Activated naive CD4-positive, alpha-beta T cell treated with anti-CD3 and anti-CD28 coated beads for 36 hours (primary cell): ENCODE data around the gene CRACR2A. TPM values are rescaled to one million over a fixed set of nuclear protein-coding genes. Genes with fewer than 3 reads are reported as not detected.

ENCODE experiments used
- CTCF ChIA-PET: fragments of 350-600 bp; sonication (Branson Sonifier 250); formaldehyde crosslinking; loops from one replicate; lab custom pipeline; 2021; ENCODE audit warnings: antibody characterized with exemption; lab: Charles Lee
- DNase-seq: peaks from one replicate; pipeline ENCODE4 v3.0.0-alpha.2; 2020
- H3K27ac Mint-ChIP-seq: one replicate; pipeline ENCODE4 v1.8.0; 2021; ENCODE audit warnings: mild to moderate bottlenecking, mixed read lengths
- H3K27me3 Mint-ChIP-seq: one replicate; pipeline ENCODE4 v1.8.0; 2021; ENCODE audit warnings: low read depth, mixed read lengths
- H3K36me3 Mint-ChIP-seq: one replicate; pipeline ENCODE4 v1.8.0; 2021; ENCODE audit warnings: low read depth, mixed read lengths
- H3K4me1 Mint-ChIP-seq: one replicate; pipeline ENCODE4 v1.8.0; 2021; ENCODE audit warnings: low read depth, mixed read lengths
- H3K4me3 Mint-ChIP-seq: one replicate; pipeline ENCODE4 v1.8.0; 2021; ENCODE audit warnings: mild to moderate bottlenecking, moderate library complexity, mixed read lengths
- H3K9me3 Mint-ChIP-seq: one replicate; pipeline ENCODE4 v1.8.0; 2021; ENCODE audit warnings: mixed read lengths
- intact Hi-C: fragments of 100-400 bp; cut with micrococcal nuclease; formaldehyde crosslinking; loops from one replicate; pipeline ENCODE4 v1.15.1; 2023
- total RNA-seq, 2 experiments: library from RNA; stranded (reverse); gene quantifications; one replicate each; pipeline ENCODE4 v1.2.3, GENCODE V29; 2021

CRACR2A gene
- total RNA-seq, 2 experiments from 2014 or later: 19.0 to 20.7 TPM

- peaks cover 10% of the 10 kb centered on the region for H3K4me1 Mint-ChIP-seq
- no peaks in the 10 kb centered on the region for H3K9me3 Mint-ChIP-seq
- intact Hi-C loops: no loop called here
- no peak for DNase-seq
- H3K27ac Mint-ChIP-seq: no peak overlapping the region
- CTCF ChIA-PET: no interaction called here
- H3K36me3 Mint-ChIP-seq: peaks cover 26% of the 10 kb centered on the region
- H3K27me3 Mint-ChIP-seq: no peaks in the 10 kb centered on the region
- no peak overlapping the region for H3K4me3 Mint-ChIP-seq
Observed at GRCh38 chr12:3715999-3716398, 36.9 kb downstream of the CRACR2A start.

GRCh38 chr12:3713947-3714346 is 39.0 kb downstream of the CRACR2A start:
- no peak for DNase-seq
- intact Hi-C loops: no loop called here
- Mint-ChIP-seq H3K4me1 (peaks cover 10% of the 10 kb centered on the region), H3K27me3 (no peaks in the 10 kb centered on the region), H3K9me3 (no peaks in the 10 kb centered on the region), H3K4me3 (no peak overlapping the region), H3K36me3 (peaks cover 22% of the 10 kb centered on the region), H3K27ac (no peak overlapping the region)
- CTCF ChIA-PET: no interaction called here

GRCh38 chr12:3713483-3713882 is 39.4 kb downstream of the CRACR2A start:
- Mint-ChIP-seq H3K36me3 (peaks cover 18% of the 10 kb centered on the region), H3K4me1 (peaks cover 10% of the 10 kb centered on the region), H3K4me3 (no peak overlapping the region), H3K27ac (no peak overlapping the region), H3K9me3 (no peaks in the 10 kb centered on the region), H3K27me3 (no peaks in the 10 kb centered on the region)
- no peak for DNase-seq
- CTCF ChIA-PET: no interaction called here
- intact Hi-C loops: no loop called here

GRCh38 chr12:3712209-3712992 is 40.5 kb downstream of the CRACR2A start:
- Mint-ChIP-seq H3K4me1 (peaks cover 10% of the 10 kb centered on the region), H3K27ac (no peak overlapping the region), H3K36me3 (peaks cover 17% of the 10 kb centered on the region), H3K9me3 (no peaks in the 10 kb centered on the region), H3K27me3 (no peaks in the 10 kb centered on the region), H3K4me3 (no peak overlapping the region)
- intact Hi-C loops: no loop called here
- peak; percentile 18 for DNase-seq
- CTCF ChIA-PET: no interaction called here

GRCh38 chr12:3705354-3705675 is 47.6 kb downstream of the CRACR2A start:
- CTCF ChIA-PET: interaction anchor here (0.9 kb wide), 1 partner anchor 25 kb away, joined by 3 read pairs; no protein-coding TSS in a partner anchor

GRCh38 chr12:3704512-3705353 is 48.2 kb downstream of the CRACR2A start:
- Mint-ChIP-seq H3K4me3 (no peak overlapping the region), H3K27me3 (no peaks in the 10 kb centered on the region), H3K9me3 (peaks cover 11% of the 10 kb centered on the region), H3K27ac (no peak overlapping the region), H3K4me1 (no peaks in the 10 kb centered on the region), H3K36me3 (peaks cover 27% of the 10 kb centered on the region)
- intact Hi-C loops: no loop called here
- no peak for DNase-seq
- CTCF ChIA-PET: interaction anchor here (0.9 kb wide), 1 partner anchor 26 kb away, joined by 3 read pairs; no protein-coding TSS in a partner anchor

More at GRCh38 chr12:3705354-3705675, 47.6 kb downstream of the CRACR2A start:
- no peaks in the 10 kb centered on the region for H3K4me1 Mint-ChIP-seq
- H3K9me3 Mint-ChIP-seq: peaks cover 11% of the 10 kb centered on the region
- H3K27ac Mint-ChIP-seq: no peak overlapping the region
- peaks cover 30% of the 10 kb centered on the region for H3K36me3 Mint-ChIP-seq
- no peaks in the 10 kb centered on the region for H3K27me3 Mint-ChIP-seq
- no peak for DNase-seq
- intact Hi-C loops: no loop called here
- no peak overlapping the region for H3K4me3 Mint-ChIP-seq

GRCh38 chr12:3700861-3701260 is 52.0 kb downstream of the CRACR2A start:
- CTCF ChIA-PET: no interaction called here
- no peaks in the 10 kb centered on the region for H3K4me1 Mint-ChIP-seq
- intact Hi-C loops: no loop called here
- H3K36me3 Mint-ChIP-seq: peaks cover 20% of the 10 kb centered on the region
- H3K27ac Mint-ChIP-seq: no peak overlapping the region
- H3K4me3 Mint-ChIP-seq: no peak overlapping the region
- no peaks in the 10 kb centered on the region for H3K27me3 Mint-ChIP-seq
- DNase-seq: no peak
- H3K9me3 Mint-ChIP-seq: peaks cover 11% of the 10 kb centered on the region

GRCh38 chr12:3698218-3698974 is 54.5 kb downstream of the CRACR2A start:
- intact Hi-C loops: no loop called here
- Mint-ChIP-seq H3K36me3 (peaks cover 14% of the 10 kb centered on the region), H3K27me3 (no peaks in the 10 kb centered on the region), H3K27ac (no peak overlapping the region), H3K4me3 (no peak overlapping the region), H3K4me1 (no peaks in the 10 kb centered on the region), H3K9me3 (peaks cover under 1% of the 10 kb centered on the region)
- DNase-seq: no peak
- CTCF ChIA-PET: no interaction called here

- no peaks in the 10 kb centered on the region for H3K27me3 Mint-ChIP-seq
- H3K4me1 Mint-ChIP-seq: no peaks in the 10 kb centered on the region
- peaks cover 11% of the 10 kb centered on the region for H3K36me3 Mint-ChIP-seq
- no peak overlapping the region for H3K27ac Mint-ChIP-seq
- CTCF ChIA-PET: interaction anchor here (0.5 to 0.6 kb wide), 2 partner anchors 118 to 915 kb away, joined by 3 to 4 read pairs; no protein-coding TSS in a partner anchor
- DNase-seq: no peak
- no peak overlapping the region for H3K4me3 Mint-ChIP-seq
- intact Hi-C loops: no loop called here
- no peaks in the 10 kb centered on the region for H3K9me3 Mint-ChIP-seq
Observed at GRCh38 chr12:3697311-3697870, 55.5 kb downstream of the CRACR2A start.

GRCh38 chr12:3694673-3695072 is 58.2 kb downstream of the CRACR2A start:
- no peaks in the 10 kb centered on the region for H3K4me1 Mint-ChIP-seq
- H3K4me3 Mint-ChIP-seq: no peak overlapping the region
- H3K9me3 Mint-ChIP-seq: no peaks in the 10 kb centered on the region
- no peak for DNase-seq
- intact Hi-C loops: no loop called here
- peaks cover 21% of the 10 kb centered on the region for H3K36me3 Mint-ChIP-seq
- CTCF ChIA-PET: no interaction called here
- H3K27me3 Mint-ChIP-seq: no peaks in the 10 kb centered on the region
- H3K27ac Mint-ChIP-seq: no peak overlapping the region

- no peak overlapping the region for H3K27ac Mint-ChIP-seq
- intact Hi-C loops: no loop called here
- H3K9me3 Mint-ChIP-seq: no peaks in the 10 kb centered on the region
- H3K4me1 Mint-ChIP-seq: no peaks in the 10 kb centered on the region
- H3K27me3 Mint-ChIP-seq: no peaks in the 10 kb centered on the region
- no peak overlapping the region for H3K4me3 Mint-ChIP-seq
- peaks cover 24% of the 10 kb centered on the region for H3K36me3 Mint-ChIP-seq
- CTCF ChIA-PET: no interaction called here
- DNase-seq: no peak
Observed at GRCh38 chr12:3692616-3693365, 60.1 kb downstream of the CRACR2A start.
